ENCODE results near the gene LRRC17. TPM values are rescaled to one million over a fixed set of nuclear protein-coding genes. Genes with fewer than 3 reads are reported as not detected.
A peak's percentile ranks its signal among the peaks of the same experiment; 100 is the strongest.

LRRC17 gene
- total and polyA plus RNA-seq, 10 of the 15 experiments (the other 5 are each of a cell fraction or from before 2014, with no cell fraction given) = 0.06 to 0.31 (median 0.10) TPM; not detected in 5

DNA sequence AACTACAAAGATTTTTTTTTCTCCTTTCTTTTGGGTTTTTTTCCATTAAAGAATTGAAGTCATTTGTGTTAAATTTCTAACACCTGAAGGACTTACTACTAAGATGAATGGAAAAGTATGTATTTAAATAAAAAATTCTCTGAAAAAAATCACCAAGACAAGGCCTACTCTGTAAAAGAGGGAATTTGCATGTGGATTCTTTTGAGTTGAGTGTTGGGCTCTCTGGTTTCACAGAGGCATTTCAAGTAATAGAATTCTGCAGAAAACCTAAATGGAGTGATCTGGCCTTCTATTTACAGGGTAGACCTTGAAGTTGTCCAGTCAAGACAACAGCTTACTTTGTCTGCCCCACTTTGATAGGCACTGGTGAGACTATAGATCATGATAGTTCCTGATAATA lies 4.1 kb downstream of the LRRC17 start (continued):
- TF ChIP-seq, protein P1, sequence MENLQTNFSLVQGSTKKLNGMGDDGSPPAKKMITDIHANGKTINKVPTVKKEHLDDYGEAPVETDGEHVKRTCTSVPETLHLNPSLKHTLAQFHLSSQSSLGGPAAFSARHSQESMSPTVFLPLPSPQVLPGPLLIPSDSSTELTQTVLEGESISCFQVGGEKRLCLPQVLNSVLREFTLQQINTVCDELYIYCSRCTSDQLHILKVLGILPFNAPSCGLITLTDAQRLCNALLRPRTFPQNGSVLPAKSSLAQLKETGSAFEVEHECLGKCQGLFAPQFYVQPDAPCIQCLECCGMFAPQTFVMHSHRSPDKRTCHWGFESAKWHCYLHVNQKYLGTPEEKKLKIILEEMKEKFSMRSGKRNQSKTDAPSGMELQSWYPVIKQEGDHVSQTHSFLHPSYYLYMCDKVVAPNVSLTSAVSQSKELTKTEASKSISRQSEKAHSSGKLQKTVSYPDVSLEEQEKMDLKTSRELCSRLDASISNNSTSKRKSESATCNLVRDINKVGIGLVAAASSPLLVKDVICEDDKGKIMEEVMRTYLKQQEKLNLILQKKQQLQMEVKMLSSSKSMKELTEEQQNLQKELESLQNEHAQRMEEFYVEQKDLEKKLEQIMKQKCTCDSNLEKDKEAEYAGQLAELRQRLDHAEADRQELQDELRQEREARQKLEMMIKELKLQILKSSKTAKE (IDR thresholded peaks at IDR 0.05; ENCODE audit: low read depth, poor library complexity, severe bottlenecking) = no peak
- TF ChIP-seq BMI1 (IDR thresholded peaks at IDR 0.05; ENCODE audit: borderline replicate concordance) = no peak
- TF ChIP-seq TCF3 (IDR thresholded peaks at IDR 0.05; ENCODE audit: borderline replicate concordance, insufficient read depth, low read depth, low read length) = no peak
- TF ChIP-seq PML (IDR thresholded peaks at IDR 0.05; ENCODE audit: low read length) = no peak
- no peak for TF ChIP-seq PAX8 (IDR thresholded peaks at IDR 0.05)
- TF ChIP-seq, protein P2, sequence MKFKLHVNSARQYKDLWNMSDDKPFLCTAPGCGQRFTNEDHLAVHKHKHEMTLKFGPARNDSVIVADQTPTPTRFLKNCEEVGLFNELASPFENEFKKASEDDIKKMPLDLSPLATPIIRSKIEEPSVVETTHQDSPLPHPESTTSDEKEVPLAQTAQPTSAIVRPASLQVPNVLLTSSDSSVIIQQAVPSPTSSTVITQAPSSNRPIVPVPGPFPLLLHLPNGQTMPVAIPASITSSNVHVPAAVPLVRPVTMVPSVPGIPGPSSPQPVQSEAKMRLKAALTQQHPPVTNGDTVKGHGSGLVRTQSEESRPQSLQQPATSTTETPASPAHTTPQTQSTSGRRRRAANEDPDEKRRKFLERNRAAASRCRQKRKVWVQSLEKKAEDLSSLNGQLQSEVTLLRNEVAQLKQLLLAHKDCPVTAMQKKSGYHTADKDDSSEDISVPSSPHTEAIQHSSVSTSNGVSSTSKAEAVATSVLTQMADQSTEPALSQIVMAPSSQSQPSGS (IDR thresholded peaks at IDR 0.05; ENCODE audit: low read length) = no peak

DNA sequence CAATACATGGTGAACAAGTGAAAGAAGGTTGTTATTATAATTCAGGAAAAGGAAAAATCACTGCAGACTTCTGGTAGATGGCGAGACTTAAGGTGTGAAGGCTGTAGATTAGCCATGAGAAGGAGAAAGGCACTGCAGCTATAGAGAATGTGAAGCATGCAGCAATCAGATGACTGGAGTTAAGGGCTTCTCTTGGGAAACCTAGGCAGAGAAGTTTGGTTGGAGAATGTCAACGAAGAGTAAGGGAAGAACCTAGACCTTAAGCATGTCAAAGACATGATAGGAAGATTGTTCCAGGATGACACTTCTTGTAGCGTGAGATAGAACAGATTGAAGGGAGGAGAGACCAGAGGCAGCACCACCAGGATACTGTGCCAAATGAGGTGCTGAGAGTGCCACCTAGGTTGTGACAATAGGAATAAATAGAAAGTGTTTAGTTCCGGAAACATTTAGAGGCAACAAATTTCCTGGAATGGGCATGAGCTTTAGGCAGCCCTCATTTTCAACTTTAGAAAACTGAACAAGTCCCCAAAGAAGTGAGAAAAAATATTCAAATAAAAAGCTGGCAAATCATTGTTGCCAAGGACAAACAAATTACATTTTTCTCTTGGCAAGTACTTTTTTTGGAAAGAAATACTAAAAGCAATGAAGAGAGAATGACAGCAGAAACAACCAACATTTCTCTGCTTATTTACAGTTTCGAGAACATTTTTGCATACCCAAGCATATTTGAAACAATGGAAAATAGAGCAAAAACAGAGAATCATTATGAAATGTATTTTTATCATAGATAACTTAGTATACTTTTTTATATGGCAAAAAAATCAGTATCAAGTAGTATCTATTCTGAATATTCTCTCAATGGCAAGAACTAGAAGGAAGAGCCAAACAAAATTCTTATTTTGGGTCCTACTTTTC lies 4.9 kb downstream of the LRRC17 start:
- Histone ChIP-seq H3K27ac (ENCODE audit: control insufficient read depth, insufficient read depth) (no peak overlapping the region), H3K4me2 (ENCODE audit: control insufficient read depth, insufficient read depth) (no peak overlapping the region), H4K20me1 (ENCODE audit: control insufficient read depth, insufficient read depth) (no peaks in the 10 kb centered on the region), H3K27me3 (replicated peaks in 1 of 2; ENCODE audit: control insufficient read depth in 2 of 2, insufficient read depth in 2 of 2, low read length in 1 of 2) (0 out of 4 replicates have a peak, but pooled peaks cover 0 to 1% of the 10 kb centered on the region in 2 experiments), H2AFZ (ENCODE audit: control insufficient read depth, low read depth, low read length) (no peak overlapping the region), H3K4me3 (no peak overlapping the region), H3K4me1 (ENCODE audit: control insufficient read depth, insufficient read depth, low read length) (no peaks in the 10 kb centered on the region), H3K79me2 (ENCODE audit: control insufficient read depth, insufficient read depth, low read length) (no peaks in the 10 kb centered on the region), H3K9ac (ENCODE audit: control insufficient read depth, insufficient read depth, low read length) (no peak overlapping the region), H3K36me3 (ENCODE audit: control insufficient read depth in 2 of 2, insufficient read depth in 2 of 2, low read length in 1 of 2) (no peaks in the 10 kb centered on the region), H3K9me3 (replicated peaks; ENCODE audit: control insufficient read depth, insufficient read depth, low read length) (no peaks in the 10 kb centered on the region)
- SMC1A ChIA-PET (ENCODE audit: uncharacterized antibody, unreplicated experiment) = interaction anchor here (1.0 to 1.9 kb wide), 2 partner anchors 9 to 44 kb away, joined by 3 to 5 read pairs; no protein-coding TSS in a partner anchor
- in situ Hi-C loops (cut with MboI) = no loop called here
- TF ChIP-seq ZNF217 (IDR thresholded peaks at IDR 0.05) = no peak
- TF ChIP-seq RAD21 (IDR thresholded peaks at IDR 0.05; ENCODE audit: insufficient read depth, low read depth, low read length) = 0 out of 2 replicates have a peak, but pooled peaks have one; percentile 11
- TF ChIP-seq, protein P3, sequence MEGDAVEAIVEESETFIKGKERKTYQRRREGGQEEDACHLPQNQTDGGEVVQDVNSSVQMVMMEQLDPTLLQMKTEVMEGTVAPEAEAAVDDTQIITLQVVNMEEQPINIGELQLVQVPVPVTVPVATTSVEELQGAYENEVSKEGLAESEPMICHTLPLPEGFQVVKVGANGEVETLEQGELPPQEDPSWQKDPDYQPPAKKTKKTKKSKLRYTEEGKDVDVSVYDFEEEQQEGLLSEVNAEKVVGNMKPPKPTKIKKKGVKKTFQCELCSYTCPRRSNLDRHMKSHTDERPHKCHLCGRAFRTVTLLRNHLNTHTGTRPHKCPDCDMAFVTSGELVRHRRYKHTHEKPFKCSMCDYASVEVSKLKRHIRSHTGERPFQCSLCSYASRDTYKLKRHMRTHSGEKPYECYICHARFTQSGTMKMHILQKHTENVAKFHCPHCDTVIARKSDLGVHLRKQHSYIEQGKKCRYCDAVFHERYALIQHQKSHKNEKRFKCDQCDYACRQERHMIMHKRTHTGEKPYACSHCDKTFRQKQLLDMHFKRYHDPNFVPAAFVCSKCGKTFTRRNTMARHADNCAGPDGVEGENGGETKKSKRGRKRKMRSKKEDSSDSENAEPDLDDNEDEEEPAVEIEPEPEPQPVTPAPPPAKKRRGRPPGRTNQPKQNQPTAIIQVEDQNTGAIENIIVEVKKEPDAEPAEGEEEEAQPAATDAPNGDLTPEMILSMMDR (IDR thresholded peaks at IDR 0.05 in 2 of 3, conservative IDR thresholded peaks at IDR 0.05 in 1 of 3; ENCODE audit: control insufficient read depth in 2 of 3, extremely low read depth in 1 of 3, insufficient read depth in 1 of 3, low read depth in 3 of 3, low read length in 3 of 3) = peak in 1 of 3 experiments; percentile 22; a peak in 2 of 6 replicates
- no TSS peak for BruUV-seq (replicated peaks)
- POLR2A ChIA-PET = interaction anchor here (1.0 kb wide), 1 partner anchor 10 kb away, joined by 3 read pairs; no protein-coding TSS in a partner anchor
- FAIRE-seq = no peak
- ATAC-seq = no peak
- RAD21 ChIA-PET (ENCODE audit: unreplicated experiment) = interaction anchor here (2.6 kb wide), 1 partner anchor 144 kb away, joined by 6 read pairs; no protein-coding TSS in a partner anchor
- CTCF ChIA-PET = interaction anchor here (1.0 to 2.0 kb wide), 3 partner anchors 17 to 35 kb away, joined by 3 to 5 read pairs (median 4); no protein-coding TSS in a partner anchor
- WGBS (ENCODE audit: insufficient coverage, insufficient replicate concordance, low lambda C conversion rate, missing lambda C conversion rate) = 42% methylated on average over 5 of the region's 5 CpGs
- no peak for DNase-seq (ENCODE audit: low read depth, low spot score)
- intact Hi-C loops (cut with micrococcal nuclease; ENCODE audit: unreplicated experiment) = no loop called here

Data from GM12878 (cell line).